Fibroblast of lung (primary cell): ENCODE data around the gene FBXL17.

Experiments
- CTCF ChIP-seq, 2 donors: IDR thresholded peaks in 1 of 2; conservative IDR thresholded peaks in 1 of 2; 1 replicate in 1 of 2; 2 replicates in 1 of 2; pipeline ENCODE4 v1.5.1; 2011 to 2012; ENCODE audit warnings: low read length in 2 of 2, control low read depth in 1 of 2, inconsistent platforms in 1 of 2, low read depth in 1 of 2, mild to moderate bottlenecking in 1 of 2
- EZH2 ChIP-seq: IDR thresholded peaks from 2 replicates; pipeline ENCODE4 v1.5.1; 2012; ENCODE audit warnings: low read length, control low read depth, mild to moderate bottlenecking; ENCODE audit errors: missing control alignments

- TF ChIP-seq CTCF (conservative IDR thresholded peaks at IDR 0.05 in 1 of 2, IDR thresholded peaks at IDR 0.05 in 1 of 2; ENCODE audit: low read depth in 1 of 2, low read length in 2 of 2) (no peak), EZH2 (no peak)
Observed at GRCh38 chr5:108369167-108369566, 12.7 kb downstream of the FBXL17 start.
